Measurements from ENCODE around the gene ABHD12.

ABHD12 gene

GRCh38 chr20:25300496-25301170, 90.0 kb downstream of the ABHD12 start:
- H2AFZ ChIP-seq (ENCODE audit: low read depth, low read length) = no peak overlapping the region
- H3K9ac ChIP-seq (ENCODE audit: low read length) = no peak overlapping the region
- H3K9me3 ChIP-seq (ENCODE audit: control insufficient read depth, low read length) = no peaks in the 10 kb centered on the region
- H3K4me2 ChIP-seq (ENCODE audit: low read length, poor library complexity, severe bottlenecking) = no peak overlapping the region
- no peak overlapping the region for H3K23ac ChIP-seq (ENCODE audit: low read length in 2 of 2)
- DNase-seq = peak; percentile 54
- H3K4me1 ChIP-seq (ENCODE audit: control insufficient read depth, insufficient read depth, low read depth, low read length) = peaks cover 53% of the 10 kb centered on the region
- H3K79me1 ChIP-seq (replicated peaks; ENCODE audit: low read length, poor library complexity, severe bottlenecking) = peaks cover 8% of the 10 kb centered on the region
- H3K4ac ChIP-seq (ENCODE audit: low read depth in 1 of 2, low read length in 2 of 2) = no peak overlapping the region
- 81% methylated on average over 13 of the region's 13 CpGs for whole genome bisulfite sequencing
- no peak overlapping the region for H3K14ac ChIP-seq (ENCODE audit: low read length in 2 of 2)
- no peak overlapping the region for H4K91ac ChIP-seq (ENCODE audit: low read length)
- no peak overlapping the region for H2BK5ac ChIP-seq (ENCODE audit: low read depth, low read length, poor library complexity, severe bottlenecking)
- H3K27me3 ChIP-seq (ENCODE audit: control insufficient read depth in 1 of 2, insufficient read depth in 1 of 2, low read length in 2 of 2) = no peaks in the 10 kb centered on the region
- peak overlapping the region in 1 of 2 experiments; percentile 34 for H3K18ac ChIP-seq (ENCODE audit: low read depth in 1 of 2, low read length in 2 of 2)
- H2AK5ac ChIP-seq (ENCODE audit: low read length, severe bottlenecking) = no peak overlapping the region
- no peak overlapping the region for H4K8ac ChIP-seq (ENCODE audit: low read length)
- no peak overlapping the region for H2BK120ac ChIP-seq (ENCODE audit: low read depth, low read length)
- no peak overlapping the region for H3K4me3 ChIP-seq (ENCODE audit: insufficient read depth in 1 of 2, low read depth in 1 of 2, low read length in 2 of 2)
- H3K36me3 ChIP-seq (ENCODE audit: control insufficient read depth in 1 of 2, insufficient read depth in 2 of 2, low read depth in 1 of 2, low read length in 2 of 2) = peaks cover 60 to 71% of the 10 kb centered on the region in 2 experiments
- peak overlapping the region; percentile 59 for H3K27ac ChIP-seq (ENCODE audit: low read length, poor library complexity, severe bottlenecking)
- no peak overlapping the region for H2BK15ac ChIP-seq (ENCODE audit: low read depth, poor library complexity, severe bottlenecking)
- no peak overlapping the region for H2BK12ac ChIP-seq (ENCODE audit: low read length in 2 of 2)

DNA sequence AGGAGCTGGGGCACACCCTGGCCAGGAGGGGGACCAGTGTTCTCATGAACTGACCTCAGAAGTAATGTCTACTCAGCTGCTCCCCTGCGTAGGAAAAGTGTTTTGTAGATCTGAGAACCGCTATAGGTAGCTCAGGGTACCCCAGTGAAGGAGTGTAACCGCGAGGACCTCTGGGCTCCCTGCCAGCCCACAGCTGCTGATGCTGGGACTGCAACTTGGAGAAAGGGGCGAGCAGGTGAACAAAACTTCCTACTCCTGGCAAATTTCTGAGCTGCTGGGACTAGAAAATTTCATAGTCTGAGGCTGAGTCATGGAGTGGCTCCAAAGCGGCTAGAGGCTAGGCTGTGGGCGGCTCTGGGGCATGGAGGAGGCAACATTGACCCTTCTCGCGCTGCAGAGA, 90.8 kb downstream of the ABHD12 start:
- Histone ChIP-seq H3K4me1 (ENCODE audit: control insufficient read depth, insufficient read depth, low read depth, low read length) (peaks cover 61% of the 10 kb centered on the region), H2BK15ac (ENCODE audit: low read depth, poor library complexity, severe bottlenecking) (no peak overlapping the region), H3K14ac (ENCODE audit: low read length in 2 of 2) (no peak overlapping the region), H3K27me3 (ENCODE audit: control insufficient read depth in 1 of 2, insufficient read depth in 1 of 2, low read length in 2 of 2) (no peaks in the 10 kb centered on the region), H2AK5ac (ENCODE audit: low read length, severe bottlenecking) (no peak overlapping the region), H3K9ac (ENCODE audit: low read length) (no peak overlapping the region), H3K9me3 (ENCODE audit: control insufficient read depth, low read length) (no peaks in the 10 kb centered on the region), H4K91ac (ENCODE audit: low read length) (no peak overlapping the region), H2AFZ (ENCODE audit: low read depth, low read length) (no peak overlapping the region), H3K23ac (ENCODE audit: low read length in 2 of 2) (no peak overlapping the region), H2BK12ac (ENCODE audit: low read length in 2 of 2) (peak overlapping the region in 1 of 2 experiments; percentile 37), H4K8ac (ENCODE audit: low read length) (peak overlapping the region; percentile 12), H3K27ac (ENCODE audit: low read length, poor library complexity, severe bottlenecking) (peak overlapping the region; percentile 59), H3K18ac (ENCODE audit: low read depth in 1 of 2, low read length in 2 of 2) (no peak overlapping the region), H3K4me3 (ENCODE audit: insufficient read depth in 1 of 2, low read depth in 1 of 2, low read length in 2 of 2) (no peak overlapping the region), H3K4ac (ENCODE audit: low read depth in 1 of 2, low read length in 2 of 2) (no peak overlapping the region), H2BK5ac (ENCODE audit: low read depth, low read length, poor library complexity, severe bottlenecking) (no peak overlapping the region), H3K4me2 (ENCODE audit: low read length, poor library complexity, severe bottlenecking) (no peak overlapping the region), H2BK120ac (ENCODE audit: low read depth, low read length) (no peak overlapping the region), H3K36me3 (ENCODE audit: control insufficient read depth in 1 of 2, insufficient read depth in 2 of 2, low read depth in 1 of 2, low read length in 2 of 2) (peaks cover 68 to 78% of the 10 kb centered on the region in 2 experiments), H3K79me1 (replicated peaks; ENCODE audit: low read length, poor library complexity, severe bottlenecking) (peaks cover 11% of the 10 kb centered on the region)
- 75% methylated on average over 9 of the region's 9 CpGs for WGBS
- DNase-seq = no peak

GRCh38 chr20:25297141-25297905, 93.3 kb downstream of the ABHD12 start:
- no peak overlapping the region for H4K91ac ChIP-seq (ENCODE audit: low read length)
- no peak overlapping the region for H2BK5ac ChIP-seq (ENCODE audit: low read depth, low read length, poor library complexity, severe bottlenecking)
- WGBS = 92% methylated on average over 10 of the region's 10 CpGs
- H3K4me1 ChIP-seq (ENCODE audit: control insufficient read depth, insufficient read depth, low read depth, low read length) = peaks cover 68% of the 10 kb centered on the region
- H3K36me3 ChIP-seq (ENCODE audit: control insufficient read depth in 1 of 2, insufficient read depth in 2 of 2, low read depth in 1 of 2, low read length in 2 of 2) = peaks cover 72 to 84% of the 10 kb centered on the region in 2 experiments
- peak overlapping the region; percentile 38 for H3K9ac ChIP-seq (ENCODE audit: low read length)
- H4K8ac ChIP-seq (ENCODE audit: low read length) = no peak overlapping the region
- H3K4ac ChIP-seq (ENCODE audit: low read depth in 1 of 2, low read length in 2 of 2) = peak overlapping the region in 1 of 2 experiments; percentile 7
- H2AK5ac ChIP-seq (ENCODE audit: low read length, severe bottlenecking) = peak overlapping the region; percentile 23
- no peak overlapping the region for H3K4me2 ChIP-seq (ENCODE audit: low read length, poor library complexity, severe bottlenecking)
- H3K27me3 ChIP-seq (ENCODE audit: control insufficient read depth in 1 of 2, insufficient read depth in 1 of 2, low read length in 2 of 2) = no peaks in the 10 kb centered on the region
- H3K27ac ChIP-seq (ENCODE audit: low read length, poor library complexity, severe bottlenecking) = peak overlapping the region; percentile 65
- H3K9me3 ChIP-seq (ENCODE audit: control insufficient read depth, low read length) = no peaks in the 10 kb centered on the region
- H3K79me1 ChIP-seq (replicated peaks; ENCODE audit: low read length, poor library complexity, severe bottlenecking) = peaks cover 13% of the 10 kb centered on the region
- H2BK12ac ChIP-seq (ENCODE audit: low read length in 2 of 2) = peak overlapping the region in 1 of 2 experiments; percentile 38
- DNase-seq = no peak
- no peak overlapping the region for H2BK15ac ChIP-seq (ENCODE audit: low read depth, poor library complexity, severe bottlenecking)
- no peak overlapping the region for H3K18ac ChIP-seq (ENCODE audit: low read depth in 1 of 2, low read length in 2 of 2)
- no peak overlapping the region for H3K4me3 ChIP-seq (ENCODE audit: insufficient read depth in 1 of 2, low read depth in 1 of 2, low read length in 2 of 2)
- no peak overlapping the region for H3K14ac ChIP-seq (ENCODE audit: low read length in 2 of 2)
- H2AFZ ChIP-seq (ENCODE audit: low read depth, low read length) = no peak overlapping the region
- no peak overlapping the region for H2BK120ac ChIP-seq (ENCODE audit: low read depth, low read length)
- no peak overlapping the region for H3K23ac ChIP-seq (ENCODE audit: low read length in 2 of 2)

All from mesenchymal stem cell (in vitro differentiated cells and primary cell).